ENCODE results near the gene IFNA16.
"Not testable (repeated sequence)": the region's sequence is repeated elsewhere in the genome, so short reads cannot be mapped to it uniquely, and the experiment has no call there.

The IFNA16 gene

GRCh38 chr9:21217211-21217610, at the start of gene IFNA16:
Gene IFNA16, minus strand, starts transcription at chr9:21217311. Its CDS starts 6 bp downstream, at chr9:21217305.
- not testable (repeated sequence) for H3K4me3 Mint-ChIP-seq; H3K4me1 Mint-ChIP-seq (ENCODE audit: low read depth); H3K9me3 Mint-ChIP-seq; H3K36me3 Mint-ChIP-seq (ENCODE audit: low read depth); H3K27ac Mint-ChIP-seq
- H3K27me3 Mint-ChIP-seq (ENCODE audit: low read depth), result peaks cover 39% of the 10 kb centered on the region

GRCh38 chr9:21265421-21266189, 48.5 kb upstream of the IFNA16 start:
- peaks cover 41% of the 10 kb centered on the region for H3K27me3 Mint-ChIP-seq (ENCODE audit: low read depth)
- no peaks in the 10 kb centered on the region for H3K4me1 Mint-ChIP-seq (ENCODE audit: low read depth)
- no peak overlapping the region for H3K27ac Mint-ChIP-seq
- no peak overlapping the region for H3K4me3 Mint-ChIP-seq
- no peaks in the 10 kb centered on the region for H3K36me3 Mint-ChIP-seq (ENCODE audit: low read depth)
- no peaks in the 10 kb centered on the region for H3K9me3 Mint-ChIP-seq

- H3K27ac Mint-ChIP-seq, result no peak overlapping the region
- peaks cover 43% of the 10 kb centered on the region for H3K27me3 Mint-ChIP-seq (ENCODE audit: low read depth)
- no peaks in the 10 kb centered on the region for H3K9me3 Mint-ChIP-seq
- peaks cover 4% of the 10 kb centered on the region for H3K4me1 Mint-ChIP-seq (ENCODE audit: low read depth)
- no peaks in the 10 kb centered on the region for H3K36me3 Mint-ChIP-seq (ENCODE audit: low read depth)
- no peak overlapping the region for H3K4me3 Mint-ChIP-seq
These were observed 38.6 kb upstream of the IFNA16 start for GRCh38 chr9:21255538-21256212.

- Mint-ChIP-seq H3K27ac (no peak overlapping the region), H3K4me3 (no peak overlapping the region), H3K9me3 (no peaks in the 10 kb centered on the region), H3K36me3 (ENCODE audit: low read depth) (no peaks in the 10 kb centered on the region), H3K4me1 (ENCODE audit: low read depth) (peaks cover 4% of the 10 kb centered on the region), H3K27me3 (ENCODE audit: low read depth) (peaks cover 54% of the 10 kb centered on the region)
These were observed 35.8 kb upstream of the IFNA16 start for GRCh38 chr9:21252721-21253547.

GRCh38 chr9:21251638-21252037, 34.5 kb upstream of the IFNA16 start:
- Mint-ChIP-seq H3K9me3 (no peaks in the 10 kb centered on the region), H3K36me3 (ENCODE audit: low read depth) (no peaks in the 10 kb centered on the region), H3K4me3 (no peak overlapping the region), H3K27ac (no peak overlapping the region), H3K27me3 (ENCODE audit: low read depth) (peaks cover 48% of the 10 kb centered on the region), H3K4me1 (ENCODE audit: low read depth) (peaks cover 4% of the 10 kb centered on the region)

GRCh38 chr9:21251190-21251589, 34.1 kb upstream of the IFNA16 start:
- Mint-ChIP-seq H3K9me3 (no peaks in the 10 kb centered on the region), H3K27me3 (ENCODE audit: low read depth) (peaks cover 44% of the 10 kb centered on the region), H3K27ac (no peak overlapping the region), H3K4me3 (no peak overlapping the region), H3K36me3 (ENCODE audit: low read depth) (no peaks in the 10 kb centered on the region), H3K4me1 (ENCODE audit: low read depth) (peaks cover 4% of the 10 kb centered on the region)

GRCh38 chr9:21244836-21245235, 27.7 kb upstream of the IFNA16 start:
- H3K4me3 Mint-ChIP-seq, result no peak overlapping the region
- no peaks in the 10 kb centered on the region for H3K36me3 Mint-ChIP-seq (ENCODE audit: low read depth)
- H3K9me3 Mint-ChIP-seq, result no peaks in the 10 kb centered on the region
- peaks cover 36% of the 10 kb centered on the region for H3K27me3 Mint-ChIP-seq (ENCODE audit: low read depth)
- H3K4me1 Mint-ChIP-seq (ENCODE audit: low read depth), result peaks cover 3% of the 10 kb centered on the region
- H3K27ac Mint-ChIP-seq, result no peak overlapping the region

- H3K27me3 Mint-ChIP-seq (ENCODE audit: low read depth), result peaks cover 59% of the 10 kb centered on the region
- no peaks in the 10 kb centered on the region for H3K9me3 Mint-ChIP-seq
- H3K36me3 Mint-ChIP-seq (ENCODE audit: low read depth), result no peaks in the 10 kb centered on the region
- no peak within 1 kb of the TSS for H3K27ac Mint-ChIP-seq
- no peak within 1 kb of the TSS for H3K4me3 Mint-ChIP-seq
- peaks cover 8% of the 10 kb centered on the region for H3K4me1 Mint-ChIP-seq (ENCODE audit: low read depth)
These were observed 22.8 kb upstream of the IFNA16 start, which contains the start of gene IFNA14 for GRCh38 chr9:21239911-21240310. Gene IFNA14, minus strand, starts transcription at chr9:21240005. Its CDS starts 70 bp downstream, at chr9:21239935.

- peaks cover 42% of the 10 kb centered on the region for H3K27me3 Mint-ChIP-seq (ENCODE audit: low read depth)
- H3K36me3 Mint-ChIP-seq (ENCODE audit: low read depth); H3K4me3 Mint-ChIP-seq; H3K27ac Mint-ChIP-seq; H3K9me3 Mint-ChIP-seq; H3K4me1 Mint-ChIP-seq (ENCODE audit: low read depth): not testable (repeated sequence)
These were observed 19.2 kb upstream of the IFNA16 start for GRCh38 chr9:21236360-21236714.

GRCh38 chr9:21235468-21236359, 18.6 kb upstream of the IFNA16 start:
- not testable (repeated sequence) for H3K4me3 Mint-ChIP-seq; H3K4me1 Mint-ChIP-seq (ENCODE audit: low read depth); H3K9me3 Mint-ChIP-seq; H3K36me3 Mint-ChIP-seq (ENCODE audit: low read depth); H3K27ac Mint-ChIP-seq
- H3K27me3 Mint-ChIP-seq (ENCODE audit: low read depth), result peaks cover 42% of the 10 kb centered on the region

- peaks cover 5% of the 10 kb centered on the region for H3K4me1 Mint-ChIP-seq (ENCODE audit: low read depth)
- H3K4me3 Mint-ChIP-seq, result no peak overlapping the region
- no peaks in the 10 kb centered on the region for H3K36me3 Mint-ChIP-seq (ENCODE audit: low read depth)
- H3K9me3 Mint-ChIP-seq, result no peaks in the 10 kb centered on the region
- peaks cover 33% of the 10 kb centered on the region for H3K27me3 Mint-ChIP-seq (ENCODE audit: low read depth)
- no peak overlapping the region for H3K27ac Mint-ChIP-seq
These were observed 17.1 kb upstream of the IFNA16 start for GRCh38 chr9:21234153-21234687.

- no peak overlapping the region for H3K27ac Mint-ChIP-seq
- H3K36me3 Mint-ChIP-seq (ENCODE audit: low read depth), result no peaks in the 10 kb centered on the region
- H3K9me3 Mint-ChIP-seq, result no peaks in the 10 kb centered on the region
- H3K27me3 Mint-ChIP-seq (ENCODE audit: low read depth), result peaks cover 28% of the 10 kb centered on the region
- H3K4me1 Mint-ChIP-seq (ENCODE audit: low read depth), result peaks cover 5% of the 10 kb centered on the region
- H3K4me3 Mint-ChIP-seq, result no peak overlapping the region
These were observed 16.1 kb upstream of the IFNA16 start for GRCh38 chr9:21233258-21233657.

GRCh38 chr9:21228122-21228521, 11.0 kb upstream of the IFNA16 start, which contains the start of gene IFNA17:
Gene IFNA17, minus strand, starts transcription at chr9:21228222. Its CDS starts 49 bp downstream, at chr9:21228173.
- Mint-ChIP-seq H3K27me3 (ENCODE audit: low read depth) (peaks cover 17% of the 10 kb centered on the region), H3K4me3 (no peak within 1 kb of the TSS), H3K9me3 (no peaks in the 10 kb centered on the region), H3K27ac (no peak within 1 kb of the TSS), H3K4me1 (ENCODE audit: low read depth) (no peaks in the 10 kb centered on the region), H3K36me3 (ENCODE audit: low read depth) (no peaks in the 10 kb centered on the region)

All from T-helper 1 cell treated with Interleukin-12 subunit alpha and Interleukin-12 subunit beta and Interleukin-4 antibody, amounts not matched to agents 30 μg/mL and 1 μg/mL, for 36 hours (primary cell).